Amniotic epithelial cell (primary cell): Measurements from ENCODE around the gene ZNF764.
"Not testable (repeated sequence)": the region's sequence is repeated elsewhere in the genome, so short reads cannot be mapped to it uniquely, and the experiment has no call there.

ENCODE experiments used
- DNase-seq: peaks from one replicate; pipeline ENCODE4 v3.0.0-alpha.2; 2010; ENCODE audit warnings: low read depth

The ZNF764 gene

GRCh38 chr16:30557957-30558788, at the start of gene ZNF764:
Gene ZNF764, minus strand, starts transcription at chr16:30558374. Its CDS starts 192 bp downstream, at chr16:30558182.
- peak; percentile 98 for DNase-seq

GRCh38 chr16:30606004-30606403, 47.8 kb upstream of the ZNF764 start:
- no peak for DNase-seq

GRCh38 chr16:30605158-30605557, 47.0 kb upstream of the ZNF764 start:
- DNase-seq = no peak

- DNase-seq = no peak
Observed at GRCh38 chr16:30604316-30604947, 46.3 kb upstream of the ZNF764 start.

- DNase-seq = no peak
Observed at GRCh38 chr16:30603945-30604315, 45.8 kb upstream of the ZNF764 start.

- DNase-seq = no peak
Observed at GRCh38 chr16:30602616-30603277, 44.6 kb upstream of the ZNF764 start.

GRCh38 chr16:30601966-30602365, 43.8 kb upstream of the ZNF764 start:
- no peak for DNase-seq

GRCh38 chr16:30600929-30601328, 42.8 kb upstream of the ZNF764 start:
- DNase-seq = no peak

- no peak for DNase-seq
Observed at GRCh38 chr16:30600215-30600614, 42.0 kb upstream of the ZNF764 start.

GRCh38 chr16:30592871-30593270, 34.7 kb upstream of the ZNF764 start:
- no peak for DNase-seq

- not testable (repeated sequence) for DNase-seq
Observed at GRCh38 chr16:30590869-30591268, 32.7 kb upstream of the ZNF764 start.

GRCh38 chr16:30589582-30589981, 31.4 kb upstream of the ZNF764 start:
- DNase-seq = not testable (repeated sequence)

GRCh38 chr16:30588651-30589050, 30.5 kb upstream of the ZNF764 start:
- DNase-seq = no peak

- DNase-seq = peak; percentile 100
Observed at GRCh38 chr16:30585400-30586191, 27.4 kb upstream of the ZNF764 start, which contains the start of gene ZNF785. Gene ZNF785, minus strand, starts transcription at chr16:30585697. Its CDS starts 86 bp downstream, at chr16:30585611.

GRCh38 chr16:30585022-30585399, 26.8 kb upstream of the ZNF764 start:
- no peak for DNase-seq

GRCh38 chr16:30582611-30583340, 24.6 kb upstream of the ZNF764 start:
- DNase-seq = no peak

- no peak for DNase-seq
Observed at GRCh38 chr16:30581457-30581856, 23.3 kb upstream of the ZNF764 start.

GRCh38 chr16:30574678-30575077, 16.5 kb upstream of the ZNF764 start:
- no peak for DNase-seq

- DNase-seq = peak; percentile 98
Observed at GRCh38 chr16:30571445-30572322, 13.5 kb upstream of the ZNF764 start, which contains the start of gene ZNF688. Gene ZNF688, minus strand, starts transcription at chr16:30571714. Its CDS starts 85 bp downstream, at chr16:30571629.
